ENCODE measurements around the gene CRHR1.

Gene CRHR1

GRCh38 chr17:45824901-45825492 is 40.9 kb downstream of the CRHR1 start:
- no peak for DNase-seq

GRCh38 chr17:45825792-45826191 is 41.7 kb downstream of the CRHR1 start:
- DNase-seq: no peak

- DNase-seq: no peak
Measured at GRCh38 chr17:45826919-45827588, 42.9 kb downstream of the CRHR1 start.

GRCh38 chr17:45828171-45828570 is 44.1 kb downstream of the CRHR1 start:
- no peak for DNase-seq

- DNase-seq: no peak
Measured at GRCh38 chr17:45828582-45829133, 44.5 kb downstream of the CRHR1 start.

GRCh38 chr17:45833920-45834319 is 49.8 kb downstream of the CRHR1 start:
- DNase-seq: no peak

- no peak for DNase-seq
Measured at GRCh38 chr17:45834471-45835396, 50.6 kb downstream of the CRHR1 start.

GRCh38 chr17:45835481-45835880 is 51.4 kb downstream of the CRHR1 start:
- DNase-seq: no peak

GRCh38 chr17:45836047-45837044 is 52.2 kb downstream of the CRHR1 start:
- no peak for DNase-seq

- no peak for DNase-seq
Measured at GRCh38 chr17:45837187-45837586, 53.1 kb downstream of the CRHR1 start.

- no peak for DNase-seq
Measured at GRCh38 chr17:45837603-45838002, 53.5 kb downstream of the CRHR1 start.

GRCh38 chr17:45838751-45839295 is 54.7 kb downstream of the CRHR1 start:
- no peak for DNase-seq

GRCh38 chr17:45839442-45839841 is 55.3 kb downstream of the CRHR1 start:
- DNase-seq: no peak

- no peak for DNase-seq
Measured at GRCh38 chr17:45841186-45841585, 57.1 kb downstream of the CRHR1 start.

GRCh38 chr17:45841883-45842525 is 57.9 kb downstream of the CRHR1 start:
- peak; percentile 10 for DNase-seq

GRCh38 chr17:45843722-45844121 is 59.6 kb downstream of the CRHR1 start:
- no peak for DNase-seq

- DNase-seq: no peak
Measured at GRCh38 chr17:45844695-45845375, 60.7 kb downstream of the CRHR1 start, which contains the start of gene SPPL2C. Gene SPPL2C (plus strand): TSS chr17:45844881. CDS start chr17:45844907, 26 bp downstream.

GRCh38 chr17:45845376-45846185 is 61.5 kb downstream of the CRHR1 start:
- DNase-seq: no peak

- no peak for DNase-seq
Measured at GRCh38 chr17:45846223-45846622, 62.1 kb downstream of the CRHR1 start.

- DNase-seq: no peak
Measured at GRCh38 chr17:45846646-45847045, 62.5 kb downstream of the CRHR1 start.

All from NCI-H2029 (cell line).